T-helper 2 cell treated with Interferon-gamma antibody and Interleukin-4, amounts not matched to agents 100 ng/mL and 5 ng/mL, for 36 hours (primary cell): ENCODE data around the gene OR2F1. TPM values are rescaled to one million over a fixed set of nuclear protein-coding genes. Genes with fewer than 3 reads are reported as not detected.
"Not testable (repeated sequence)": the region's sequence is repeated elsewhere in the genome, so short reads cannot be mapped to it uniquely, and the experiment has no call there.

Experiments used
- intact Hi-C: fragments of 100-400 bp; cut with micrococcal nuclease; formaldehyde crosslinking; loops from one replicate; pipeline ENCODE4 v1.15.1; 2023
- total RNA-seq: library from RNA; stranded (reverse); gene quantifications from 2 replicates; pipeline ENCODE4 v1.2.3, GENCODE V29; 2022

Gene OR2F1
- total RNA-seq, 1 donor from 2014 or later, result not detected

DNA sequence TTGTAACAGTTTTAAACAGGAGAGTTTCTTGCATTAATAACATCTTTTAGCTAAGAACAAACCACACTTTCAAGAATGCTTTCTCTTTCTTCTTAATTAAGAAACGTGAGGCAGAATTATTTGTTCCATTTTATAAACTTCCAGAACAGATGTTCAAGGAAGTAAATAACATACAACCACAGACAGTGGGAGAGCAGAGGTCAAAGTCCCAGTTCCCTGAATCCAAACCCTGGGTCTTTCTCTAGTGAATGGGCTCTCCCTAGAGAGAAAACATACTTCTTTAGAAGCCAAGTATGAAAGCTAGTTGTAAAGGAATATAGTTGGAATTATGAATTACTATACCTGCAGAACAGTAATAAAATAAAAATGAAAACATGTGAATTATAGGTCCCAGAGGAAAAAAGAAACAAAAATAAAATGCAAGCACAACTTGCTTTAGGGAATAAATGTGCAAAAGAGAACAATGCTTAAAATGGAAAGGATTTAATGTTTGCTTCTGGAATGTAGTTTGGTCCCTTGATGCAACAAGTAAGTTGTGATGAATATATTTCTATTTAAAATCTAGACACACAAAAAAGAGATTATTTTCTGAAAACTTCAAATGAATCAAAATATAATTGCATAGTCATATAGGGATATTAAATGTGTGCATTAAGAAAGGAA is 51.5 kb downstream of the OR2F1 start:
- intact Hi-C loops, result loop anchor here (10.0 kb wide), 1 partner anchor 149 kb away; no protein-coding TSS in a partner anchor

GRCh38 chr7:144006692-144007042 is 52.0 kb downstream of the OR2F1 start:
- intact Hi-C loops, result loop anchor here (10.0 kb wide), 1 partner anchor 148 kb away; no protein-coding TSS in a partner anchor

DNA sequence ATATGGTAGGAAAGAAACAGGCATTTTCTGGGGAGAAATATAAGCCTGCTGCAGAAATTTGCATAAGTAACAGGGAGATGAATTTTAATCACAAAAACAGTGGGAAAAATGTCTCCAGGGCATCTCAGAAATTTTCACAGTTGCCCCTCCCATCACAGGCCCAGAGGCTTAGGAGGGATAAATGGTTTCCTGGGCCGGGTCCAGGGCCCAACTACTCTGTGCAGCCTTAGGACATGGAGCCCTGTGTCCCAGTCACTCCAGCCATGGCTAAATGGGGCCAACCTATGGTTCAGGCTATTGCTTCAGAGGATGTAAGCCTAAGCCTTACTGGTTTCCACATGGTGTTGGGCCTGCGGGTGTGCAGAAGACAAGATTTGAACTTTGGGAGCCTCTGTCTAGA is 54.7 kb downstream of the OR2F1 start:
- intact Hi-C loops, result loop anchor here (10.0 kb wide), 1 partner anchor 145 kb away; no protein-coding TSS in a partner anchor

- intact Hi-C loops, result not testable (repeated sequence)
These were observed 55.4 kb downstream of the OR2F1 start for GRCh38 chr7:144010061-144010460.

DNA sequence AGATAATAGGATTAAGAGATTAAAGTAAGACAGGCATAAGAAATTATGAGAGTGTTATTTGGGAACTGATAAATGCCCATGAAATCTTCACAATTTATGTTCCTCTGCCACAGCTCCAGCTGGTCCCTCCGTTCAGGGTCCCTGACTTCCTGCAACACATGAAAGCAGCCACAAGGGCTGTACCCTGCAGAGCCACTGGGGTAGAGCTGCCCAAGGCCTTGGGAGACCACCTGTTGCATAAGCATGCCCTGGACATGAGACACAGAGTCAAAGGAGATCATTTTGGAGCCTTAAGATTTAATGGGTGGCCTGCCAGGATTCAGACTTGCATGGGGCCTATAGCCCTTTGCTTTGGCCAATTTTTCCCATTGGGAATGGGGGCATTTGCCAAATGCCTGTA is 56.2 kb downstream of the OR2F1 start:
- intact Hi-C loops, result not testable (repeated sequence)

GRCh38 chr7:144011458-144012230 is 57.0 kb downstream of the OR2F1 start:
- intact Hi-C loops, result no loop called here

Other genes with a start within 250 kb of the OR2F1 start
- 0.98 and 1.2 TPM in 2 replicates for gene CTAGE6, start 197.1 kb upstream of the OR2F1 start, total RNA-seq
- gene TCAF1, start 52.7 kb upstream of the OR2F1 start, total RNA-seq, result 15.7 and 16.0 TPM in 2 replicates
- gene OR2F2, start 19.6 kb upstream of the OR2F1 start, total RNA-seq, result not detected in 2 replicates
- not detected in 2 replicates for gene OR6B1, start 45.5 kb downstream of the OR2F1 start, total RNA-seq
- gene OR2A5, start 94.1 kb downstream of the OR2F1 start, total RNA-seq, result not detected in 2 replicates
- gene OR2A25, start 115.0 kb downstream of the OR2F1 start, total RNA-seq, result not detected in 2 replicates
- not detected in 2 replicates for gene OR2A12, start 131.4 kb downstream of the OR2F1 start, total RNA-seq
- not detected in 2 replicates for gene OR2A2, start 154.7 kb downstream of the OR2F1 start, total RNA-seq
- gene OR2A14, start 168.3 kb downstream of the OR2F1 start, total RNA-seq, result not detected in 2 replicates
- 2.3 and 2.4 TPM in 2 replicates for gene CTAGE4, start 228.6 kb downstream of the OR2F1 start, total RNA-seq
- gene ARHGEF35, start 241.0 kb downstream of the OR2F1 start, total RNA-seq, result 3.6 and 3.9 TPM in 2 replicates